ENCODE measurements around the gene SLCO2A1. TPM values are rescaled to one million over a fixed set of nuclear protein-coding genes. Genes with fewer than 3 reads are reported as not detected.
A peak's percentile ranks its signal among the peaks of the same experiment; 100 is the strongest.

The SLCO2A1 gene
- total RNA-seq = 1 to 10 TPM; 1.8 to 3.7 TPM
- 10 to 100 TPM; 12.5 to 13.2 TPM for polyA plus RNA-seq (ENCODE audit: insufficient read length in 2 of 2)
- long read RNA-seq, donor 1 = 0 reads
- long read RNA-seq, donor 2, full-length matches to known transcripts = 2 of 9 reads
- long read RNA-seq, donor 2, partial matches to known transcripts = 7 of 9 reads
- long read RNA-seq, donor 2, other reads (novel, unspliced or antisense) = 0 of 9 reads
- long read RNA-seq, donor 3 = 0 reads
- long read RNA-seq, donor 4, full-length matches to known transcripts = 2 of 7 reads
- long read RNA-seq, donor 4, partial matches to known transcripts = 5 of 7 reads
- long read RNA-seq, donor 4, other reads (novel, unspliced or antisense) = 0 of 7 reads

GRCh38 chr3:134029734-134030378 lies at the start of gene SLCO2A1:
Gene SLCO2A1 (minus strand): TSS chr3:134029925. CDS start chr3:134029802, 123 bp downstream.
- peak within 1 kb of the TSS; percentile 29 for H3K4me3 ChIP-seq (ENCODE audit: low read depth, low read length)
- H3K27ac ChIP-seq (ENCODE audit: low read depth, low read length) = no peak within 1 kb of the TSS
- no peaks in the 10 kb centered on the region for H3K36me3 ChIP-seq (ENCODE audit: control insufficient read depth, insufficient read depth, low read length)
- under 1% methylated on average over 62 of the region's 67 CpGs for WGBS (ENCODE audit: insufficient coverage)
- DNase-seq (ENCODE audit: low read depth in 4 of 6, low spot score in 6 of 6) = peak in 2 of 6 donors; percentile 34 to 45
- H3K9me3 ChIP-seq (ENCODE audit: control insufficient read depth, insufficient read depth, low read length) = no peaks in the 10 kb centered on the region
- peaks cover 13% of the 10 kb centered on the region for H3K4me1 ChIP-seq (ENCODE audit: control insufficient read depth, insufficient read depth, low read length)
- H3K27me3 ChIP-seq (ENCODE audit: control insufficient read depth, insufficient read depth, low read length) = peaks cover 23% of the 10 kb centered on the region

- Histone ChIP-seq H3K27ac (ENCODE audit: low read depth, low read length) (no peak overlapping the region), H3K4me1 (ENCODE audit: control insufficient read depth, insufficient read depth, low read length) (no peaks in the 10 kb centered on the region), H3K4me3 (ENCODE audit: low read depth, low read length) (no peak overlapping the region), H3K36me3 (ENCODE audit: control insufficient read depth, insufficient read depth, low read length) (no peaks in the 10 kb centered on the region), H3K9me3 (ENCODE audit: control insufficient read depth, insufficient read depth, low read length) (peaks cover 3% of the 10 kb centered on the region), H3K27me3 (ENCODE audit: control insufficient read depth, insufficient read depth, low read length) (no peaks in the 10 kb centered on the region)
- DNase-seq (ENCODE audit: low read depth in 4 of 6, low spot score in 6 of 6) = no peak
- 88% methylated on average over 3 of the region's 4 CpGs for WGBS (ENCODE audit: insufficient coverage)
Observed at GRCh38 chr3:134079111-134079547, 49.4 kb upstream of the SLCO2A1 start.

GRCh38 chr3:134078169-134078831 lies 48.6 kb upstream of the SLCO2A1 start:
- Histone ChIP-seq H3K36me3 (ENCODE audit: control insufficient read depth, insufficient read depth, low read length) (no peaks in the 10 kb centered on the region), H3K4me1 (ENCODE audit: control insufficient read depth, insufficient read depth, low read length) (no peaks in the 10 kb centered on the region), H3K27ac (ENCODE audit: low read depth, low read length) (no peak overlapping the region), H3K27me3 (ENCODE audit: control insufficient read depth, insufficient read depth, low read length) (no peaks in the 10 kb centered on the region), H3K9me3 (ENCODE audit: control insufficient read depth, insufficient read depth, low read length) (peaks cover 3% of the 10 kb centered on the region), H3K4me3 (ENCODE audit: low read depth, low read length) (no peak overlapping the region)
- no peak for DNase-seq (ENCODE audit: low read depth in 4 of 6, low spot score in 6 of 6)
- 89% methylated on average over 6 of the region's 8 CpGs for WGBS (ENCODE audit: insufficient coverage)

GRCh38 chr3:134077649-134078161 lies 48.0 kb upstream of the SLCO2A1 start:
- Histone ChIP-seq H3K27me3 (ENCODE audit: control insufficient read depth, insufficient read depth, low read length) (no peaks in the 10 kb centered on the region), H3K4me3 (ENCODE audit: low read depth, low read length) (no peak overlapping the region), H3K4me1 (ENCODE audit: control insufficient read depth, insufficient read depth, low read length) (no peaks in the 10 kb centered on the region), H3K27ac (ENCODE audit: low read depth, low read length) (no peak overlapping the region), H3K36me3 (ENCODE audit: control insufficient read depth, insufficient read depth, low read length) (no peaks in the 10 kb centered on the region), H3K9me3 (ENCODE audit: control insufficient read depth, insufficient read depth, low read length) (peaks cover 3% of the 10 kb centered on the region)
- WGBS (ENCODE audit: insufficient coverage) = 86% methylated on average over 2 of the region's 3 CpGs
- DNase-seq (ENCODE audit: low read depth in 4 of 6, low spot score in 6 of 6) = no peak

- H3K9me3 ChIP-seq (ENCODE audit: control insufficient read depth, insufficient read depth, low read length) = peaks cover 3% of the 10 kb centered on the region
- H3K4me1 ChIP-seq (ENCODE audit: control insufficient read depth, insufficient read depth, low read length) = no peaks in the 10 kb centered on the region
- no CpG with 5 or more reads among the region's 2 CpGs for WGBS (ENCODE audit: insufficient coverage)
- H3K4me3 ChIP-seq (ENCODE audit: low read depth, low read length) = no peak overlapping the region
- no peak overlapping the region for H3K27ac ChIP-seq (ENCODE audit: low read depth, low read length)
- no peaks in the 10 kb centered on the region for H3K27me3 ChIP-seq (ENCODE audit: control insufficient read depth, insufficient read depth, low read length)
- DNase-seq (ENCODE audit: low read depth in 4 of 6, low spot score in 6 of 6) = no peak
- H3K36me3 ChIP-seq (ENCODE audit: control insufficient read depth, insufficient read depth, low read length) = no peaks in the 10 kb centered on the region
Observed at GRCh38 chr3:134076851-134077250, 47.1 kb upstream of the SLCO2A1 start.

GRCh38 chr3:134075846-134076245 lies 46.1 kb upstream of the SLCO2A1 start:
- Histone ChIP-seq H3K4me1 (ENCODE audit: control insufficient read depth, insufficient read depth, low read length) (peaks cover 6% of the 10 kb centered on the region), H3K9me3 (ENCODE audit: control insufficient read depth, insufficient read depth, low read length) (peaks cover 2% of the 10 kb centered on the region), H3K27me3 (ENCODE audit: control insufficient read depth, insufficient read depth, low read length) (no peaks in the 10 kb centered on the region), H3K27ac (ENCODE audit: low read depth, low read length) (no peak overlapping the region), H3K4me3 (ENCODE audit: low read depth, low read length) (no peak overlapping the region), H3K36me3 (ENCODE audit: control insufficient read depth, insufficient read depth, low read length) (no peaks in the 10 kb centered on the region)
- whole genome bisulfite sequencing (ENCODE audit: insufficient coverage) = 84% methylated on average over 3 of the region's 6 CpGs
- no peak for DNase-seq (ENCODE audit: low read depth in 4 of 6, low spot score in 6 of 6)

- no peaks in the 10 kb centered on the region for H3K27me3 ChIP-seq (ENCODE audit: control insufficient read depth, insufficient read depth, low read length)
- H3K9me3 ChIP-seq (ENCODE audit: control insufficient read depth, insufficient read depth, low read length) = no peaks in the 10 kb centered on the region
- no peak overlapping the region for H3K27ac ChIP-seq (ENCODE audit: low read depth, low read length)
- DNase-seq (ENCODE audit: low read depth in 4 of 6, low spot score in 6 of 6) = no peak
- H3K4me3 ChIP-seq (ENCODE audit: low read depth, low read length) = no peak overlapping the region
- no peaks in the 10 kb centered on the region for H3K36me3 ChIP-seq (ENCODE audit: control insufficient read depth, insufficient read depth, low read length)
- H3K4me1 ChIP-seq (ENCODE audit: control insufficient read depth, insufficient read depth, low read length) = peaks cover 9% of the 10 kb centered on the region
- 90% methylated on average over 3 of the region's 3 CpGs for WGBS (ENCODE audit: insufficient coverage)
Observed at GRCh38 chr3:134075568-134075825, 45.8 kb upstream of the SLCO2A1 start.

- Histone ChIP-seq H3K9me3 (ENCODE audit: control insufficient read depth, insufficient read depth, low read length) (no peaks in the 10 kb centered on the region), H3K27ac (ENCODE audit: low read depth, low read length) (no peak overlapping the region), H3K4me1 (ENCODE audit: control insufficient read depth, insufficient read depth, low read length) (peaks cover 9% of the 10 kb centered on the region), H3K36me3 (ENCODE audit: control insufficient read depth, insufficient read depth, low read length) (no peaks in the 10 kb centered on the region), H3K27me3 (ENCODE audit: control insufficient read depth, insufficient read depth, low read length) (no peaks in the 10 kb centered on the region), H3K4me3 (ENCODE audit: low read depth, low read length) (no peak overlapping the region)
- no peak for DNase-seq (ENCODE audit: low read depth in 4 of 6, low spot score in 6 of 6)
- 95% methylated on average over 3 of the region's 9 CpGs for WGBS (ENCODE audit: insufficient coverage)
Observed at GRCh38 chr3:134074790-134075567, 45.3 kb upstream of the SLCO2A1 start.

- H3K4me3 ChIP-seq (ENCODE audit: low read depth, low read length) = no peak overlapping the region
- H3K9me3 ChIP-seq (ENCODE audit: control insufficient read depth, insufficient read depth, low read length) = no peaks in the 10 kb centered on the region
- no peaks in the 10 kb centered on the region for H3K27me3 ChIP-seq (ENCODE audit: control insufficient read depth, insufficient read depth, low read length)
- no peak overlapping the region for H3K27ac ChIP-seq (ENCODE audit: low read depth, low read length)
- 78% methylated on average over 6 of the region's 10 CpGs for WGBS (ENCODE audit: insufficient coverage)
- peaks cover 9% of the 10 kb centered on the region for H3K4me1 ChIP-seq (ENCODE audit: control insufficient read depth, insufficient read depth, low read length)
- DNase-seq (ENCODE audit: low read depth in 4 of 6, low spot score in 6 of 6) = no peak
- no peaks in the 10 kb centered on the region for H3K36me3 ChIP-seq (ENCODE audit: control insufficient read depth, insufficient read depth, low read length)
Observed at GRCh38 chr3:134074001-134074789, 44.5 kb upstream of the SLCO2A1 start.
